Mesothelial cell of epicardium (in vitro differentiated cells): Measurements from ENCODE around the gene PTPRN2. TPM values are rescaled to one million over a fixed set of nuclear protein-coding genes. Genes with fewer than 3 reads are reported as not detected.

Experiments used
- DNase-seq, 2 experiments: peaks; one replicate each; pipeline ENCODE4 v3.0.0; 2021; ENCODE audit warnings: low spot score in 2 of 2; ENCODE audit not compliant: unreplicated experiment in 2 of 2
- H3K27ac Mint-ChIP-seq: 2 replicates; pipeline ENCODE4 v1.8.0; 2021; ENCODE audit warnings: mixed read lengths
- H3K27me3 Mint-ChIP-seq: 2 replicates; pipeline ENCODE4 v1.8.0; 2021; ENCODE audit warnings: low read depth, mixed read lengths
- H3K36me3 Mint-ChIP-seq: 2 replicates; pipeline ENCODE4 v1.8.0; 2021; ENCODE audit warnings: mixed read lengths
- H3K4me1 Mint-ChIP-seq: 2 replicates; pipeline ENCODE4 v1.8.0; 2021; ENCODE audit warnings: mixed read lengths
- H3K4me3 Mint-ChIP-seq: 2 replicates; pipeline ENCODE4 v1.8.0; 2021; ENCODE audit warnings: mild to moderate bottlenecking, moderate library complexity, mixed read lengths
- H3K9me3 Mint-ChIP-seq: 2 replicates; pipeline ENCODE4 v1.8.0; 2021; ENCODE audit warnings: mixed read lengths
- total RNA-seq: library from RNA; stranded (reverse); gene quantifications from 3 replicates; pipeline ENCODE4 v1.2.1, GENCODE V29; 2021
- TF ChIP-seq, protein P1 (sequence below): fragments of 200-600 bp; sonication (generic); IDR thresholded peaks from one replicate; pipeline ENCODE4 v1.5.0; 2021; ENCODE audit warnings: antibody characterized with exemption; ENCODE audit not compliant: unreplicated experiment

PTPRN2 gene
- total RNA-seq, 1 donor from 2014 or later = 2.2 TPM

DNA sequence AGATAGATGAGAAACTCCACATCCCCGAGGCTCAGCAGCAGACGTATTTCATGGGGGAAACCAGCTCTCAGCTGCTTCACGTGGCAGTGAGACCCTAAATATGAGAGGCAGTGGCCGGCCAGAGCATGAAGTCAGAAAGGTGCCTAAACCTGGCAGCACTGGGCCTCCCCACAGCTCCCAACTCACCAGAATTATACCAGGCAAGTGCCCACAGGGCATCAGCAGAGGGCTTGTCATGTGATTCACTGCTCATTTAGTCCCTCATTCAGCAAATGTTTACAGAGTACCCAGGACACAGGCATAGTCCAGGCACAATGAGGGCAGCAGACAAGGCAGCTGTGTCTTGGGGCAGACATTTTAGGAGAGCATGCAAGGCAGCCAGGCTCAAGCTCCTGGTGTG is 212.6 kb downstream of the PTPRN2 start:
- Mint-ChIP-seq H3K36me3 (no peaks in the 10 kb centered on the region), H3K4me3 (no peak overlapping the region), H3K4me1 (no peaks in the 10 kb centered on the region), H3K27me3 (peaks cover 3% of the 10 kb centered on the region), H3K9me3 (peaks cover 10% of the 10 kb centered on the region), H3K27ac (no peak overlapping the region)
- DNase-seq = no peak
- TF ChIP-seq, protein P1, sequence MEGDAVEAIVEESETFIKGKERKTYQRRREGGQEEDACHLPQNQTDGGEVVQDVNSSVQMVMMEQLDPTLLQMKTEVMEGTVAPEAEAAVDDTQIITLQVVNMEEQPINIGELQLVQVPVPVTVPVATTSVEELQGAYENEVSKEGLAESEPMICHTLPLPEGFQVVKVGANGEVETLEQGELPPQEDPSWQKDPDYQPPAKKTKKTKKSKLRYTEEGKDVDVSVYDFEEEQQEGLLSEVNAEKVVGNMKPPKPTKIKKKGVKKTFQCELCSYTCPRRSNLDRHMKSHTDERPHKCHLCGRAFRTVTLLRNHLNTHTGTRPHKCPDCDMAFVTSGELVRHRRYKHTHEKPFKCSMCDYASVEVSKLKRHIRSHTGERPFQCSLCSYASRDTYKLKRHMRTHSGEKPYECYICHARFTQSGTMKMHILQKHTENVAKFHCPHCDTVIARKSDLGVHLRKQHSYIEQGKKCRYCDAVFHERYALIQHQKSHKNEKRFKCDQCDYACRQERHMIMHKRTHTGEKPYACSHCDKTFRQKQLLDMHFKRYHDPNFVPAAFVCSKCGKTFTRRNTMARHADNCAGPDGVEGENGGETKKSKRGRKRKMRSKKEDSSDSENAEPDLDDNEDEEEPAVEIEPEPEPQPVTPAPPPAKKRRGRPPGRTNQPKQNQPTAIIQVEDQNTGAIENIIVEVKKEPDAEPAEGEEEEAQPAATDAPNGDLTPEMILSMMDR = no peak

DNA sequence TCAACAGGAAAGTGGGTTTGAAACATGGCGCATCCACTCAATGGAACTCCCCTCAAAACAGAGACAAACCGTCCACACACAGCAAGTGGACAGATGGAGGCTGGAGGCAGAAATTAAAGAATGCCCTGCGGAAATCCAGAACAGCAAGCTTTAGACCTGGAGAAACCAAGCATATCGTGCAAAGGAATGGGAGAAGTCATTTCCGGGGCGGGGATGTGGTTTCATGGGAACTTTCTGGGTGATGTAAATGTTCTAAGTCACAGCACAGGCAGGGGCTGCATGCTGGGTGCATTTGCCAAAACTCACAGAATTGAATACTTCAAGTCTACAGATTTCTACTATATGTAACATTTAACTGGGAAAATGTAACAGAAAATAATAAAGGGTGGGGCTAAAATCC is 213.0 kb downstream of the PTPRN2 start:
- Mint-ChIP-seq H3K36me3 (no peaks in the 10 kb centered on the region), H3K27me3 (peaks cover 3% of the 10 kb centered on the region), H3K4me1 (no peaks in the 10 kb centered on the region), H3K9me3 (peaks cover 5% of the 10 kb centered on the region), H3K27ac (no peak overlapping the region), H3K4me3 (no peak overlapping the region)
- TF ChIP-seq, protein P1 = no peak
- no peak for DNase-seq

DNA sequence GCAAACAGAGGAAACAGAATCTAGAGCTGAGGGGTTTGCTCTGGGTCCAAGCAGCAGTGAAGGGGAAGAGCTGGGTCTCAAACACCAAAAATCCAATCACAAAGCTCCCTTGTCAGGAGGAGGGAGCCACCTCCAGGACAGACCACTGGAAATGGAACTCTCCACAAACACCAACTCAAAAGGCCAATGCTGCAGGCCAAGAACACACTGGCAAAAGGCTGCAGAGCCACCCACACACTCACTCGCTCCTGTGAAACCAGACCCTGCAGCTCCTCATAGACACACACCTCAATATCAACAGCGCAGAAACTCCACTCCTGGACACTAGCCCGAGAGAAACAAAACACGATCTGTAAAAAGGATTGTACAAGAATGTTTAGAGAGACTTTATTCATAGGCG is 213.5 kb downstream of the PTPRN2 start:
- peaks cover 3% of the 10 kb centered on the region for H3K27me3 Mint-ChIP-seq
- no peaks in the 10 kb centered on the region for H3K4me1 Mint-ChIP-seq
- no peaks in the 10 kb centered on the region for H3K36me3 Mint-ChIP-seq
- H3K27ac Mint-ChIP-seq = no peak overlapping the region
- H3K9me3 Mint-ChIP-seq = peaks cover under 1% of the 10 kb centered on the region
- no peak for DNase-seq
- TF ChIP-seq, protein P1 = no peak
- H3K4me3 Mint-ChIP-seq = no peak overlapping the region

DNA sequence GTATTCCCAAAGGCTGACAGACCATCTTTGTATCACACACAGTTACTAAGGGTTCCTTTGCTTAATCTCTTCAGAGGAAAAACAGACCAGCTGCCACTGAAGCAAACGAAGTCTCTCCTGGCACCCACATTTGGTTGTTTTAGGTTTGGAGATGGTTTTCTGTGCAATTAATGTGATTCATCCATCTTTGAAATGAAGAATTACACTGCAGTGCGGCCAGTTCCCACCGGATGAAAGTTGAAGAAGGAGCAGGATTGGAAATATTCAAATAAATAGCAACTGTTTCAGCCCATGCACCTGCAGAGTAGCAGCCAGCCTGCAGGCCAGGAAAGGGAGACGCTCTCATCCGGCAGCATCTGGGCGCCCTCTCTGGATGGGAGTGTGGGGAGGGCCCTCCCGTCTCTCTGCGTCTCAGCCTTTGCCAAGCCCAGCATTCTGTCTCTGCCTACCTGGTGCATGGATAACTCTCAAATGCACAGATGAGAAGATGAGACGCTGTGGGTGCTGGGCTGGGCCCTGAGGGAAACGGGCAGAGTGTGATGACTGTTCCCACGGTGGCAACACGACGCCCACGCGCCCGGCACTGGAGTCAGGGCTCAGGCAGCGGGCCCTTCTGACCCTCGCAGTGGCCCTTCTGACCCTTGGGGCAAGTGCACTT is 214.0 kb downstream of the PTPRN2 start:
- Mint-ChIP-seq H3K27me3 (peaks cover 3% of the 10 kb centered on the region), H3K36me3 (no peaks in the 10 kb centered on the region), H3K4me1 (no peaks in the 10 kb centered on the region), H3K4me3 (no peak overlapping the region), H3K9me3 (no peaks in the 10 kb centered on the region), H3K27ac (no peak overlapping the region)
- TF ChIP-seq, protein P1 = no peak
- no peak for DNase-seq

DNA sequence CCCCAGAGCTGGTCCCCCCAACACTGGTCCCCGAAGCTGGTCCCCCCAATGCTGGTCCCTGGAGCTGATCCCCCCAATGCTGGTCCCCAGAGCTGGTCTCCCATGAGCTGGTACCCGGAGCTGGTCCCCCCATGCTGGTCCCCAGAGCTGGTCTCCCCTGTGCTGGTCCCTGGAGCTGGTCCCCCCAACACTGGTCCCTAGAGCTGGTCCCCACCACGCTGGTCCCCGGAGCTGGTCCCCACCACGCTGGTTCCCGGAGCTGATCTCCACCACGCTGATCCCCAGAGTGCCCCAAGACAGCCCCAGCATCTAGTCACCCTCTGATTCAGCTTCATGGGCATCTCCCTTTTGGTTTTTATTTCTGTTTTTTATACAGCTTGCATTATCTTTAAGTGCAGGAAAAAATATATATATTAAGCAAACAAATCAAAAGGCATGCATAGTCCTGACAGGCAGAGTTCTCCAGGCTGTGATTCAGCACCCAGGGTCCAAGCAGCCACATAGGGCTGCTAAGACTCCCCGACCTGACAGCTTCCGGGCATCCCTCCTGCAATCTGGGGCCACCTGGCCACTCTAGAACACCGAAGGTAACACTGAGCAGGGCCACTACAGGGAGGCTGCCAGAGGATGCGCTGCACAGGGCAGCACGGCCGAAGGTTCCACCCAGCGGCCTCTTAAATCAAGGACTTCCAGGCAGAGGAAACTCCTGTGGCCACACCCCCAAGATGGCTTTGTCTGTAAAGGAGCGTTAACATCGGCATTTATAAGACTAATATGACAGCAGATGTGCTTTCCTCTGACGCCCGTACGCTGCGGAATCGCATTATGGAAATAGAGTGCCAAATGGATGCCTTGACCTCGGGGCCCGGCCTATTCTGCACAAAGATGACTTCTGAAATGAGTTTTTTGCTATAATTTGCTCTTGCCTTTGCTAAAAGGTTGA is 215.0 kb downstream of the PTPRN2 start:
- no peak for DNase-seq
- Mint-ChIP-seq H3K4me1 (no peaks in the 10 kb centered on the region), H3K27ac (no peak overlapping the region), H3K4me3 (no peak overlapping the region), H3K36me3 (no peaks in the 10 kb centered on the region), H3K27me3 (peaks cover 3% of the 10 kb centered on the region), H3K9me3 (no peaks in the 10 kb centered on the region)
- TF ChIP-seq, protein P1 = no peak
